GM12801 (cell line): ENCODE measurements around the gene RBM33.

ENCODE experiments used
- CTCF ChIP-seq: IDR thresholded peaks from one replicate; pipeline ENCODE4 v1.5.1; 2011; ENCODE audit warnings: control low read depth; ENCODE audit not compliant: insufficient read length; ENCODE audit errors: extremely low read depth

RBM33 gene

GRCh38 chr7:155805826-155806095 lies 161.3 kb downstream of the RBM33 start:
- no peak for TF ChIP-seq CTCF

GRCh38 chr7:155806096-155806871 lies 161.8 kb downstream of the RBM33 start:
- no peak for TF ChIP-seq CTCF

DNA sequence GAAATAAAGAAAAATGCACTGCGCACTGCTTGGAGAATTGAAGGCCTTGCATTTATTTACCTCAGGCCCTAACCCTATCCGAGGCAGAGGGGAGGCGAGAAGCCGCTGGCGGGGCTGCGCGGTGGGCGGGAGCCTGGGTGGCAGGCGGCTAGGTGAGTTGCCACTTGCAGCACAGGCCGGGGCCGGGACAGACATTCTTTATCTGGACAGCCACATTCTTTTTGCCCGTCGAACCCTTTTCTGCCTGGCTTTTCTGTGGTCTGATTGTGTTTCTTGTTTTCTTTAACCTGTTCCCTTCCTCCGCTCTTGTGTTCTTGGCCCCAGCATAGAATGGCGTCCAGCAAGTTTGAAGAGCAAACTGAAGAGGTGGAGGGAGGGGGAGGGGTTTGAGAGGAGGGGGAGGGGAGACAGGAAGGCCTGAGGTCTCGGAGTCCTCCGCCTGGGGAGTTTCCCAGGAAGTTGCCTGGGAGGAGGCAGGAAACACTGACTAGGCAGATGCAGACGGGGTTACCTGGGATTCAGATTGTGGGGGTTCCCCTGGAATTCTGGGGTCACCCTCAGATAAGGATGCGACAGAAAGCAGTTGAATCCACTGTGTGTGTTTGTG lies 162.7 kb downstream of the RBM33 start:
- no peak for TF ChIP-seq CTCF

GRCh38 chr7:155807789-155808548 lies 163.5 kb downstream of the RBM33 start:
- no peak for TF ChIP-seq CTCF

GRCh38 chr7:155808549-155809331 lies 164.3 kb downstream of the RBM33 start:
- no peak for TF ChIP-seq CTCF

- no peak for TF ChIP-seq CTCF
Measured at GRCh38 chr7:155809332-155809946, 165.0 kb downstream of the RBM33 start.
